OCI-LY1 (cell line): ENCODE results near the gene DDX4.

Source experiments
- EZH2 ChIP-seq: fragments of 200-600 bp; sonication (generic), shearing (Covaris generic); IDR thresholded peaks from 2 replicates; pipeline ENCODE4 v1.8.0; 2017; ENCODE audit warnings: borderline replicate concordance, mixed run types, mild to moderate bottlenecking, antibody characterized with exemption, low read length, moderate library complexity, mixed read lengths
- TF ChIP-seq, protein P1 (sequence below): fragments of 200-600 bp; sonication (generic), shearing (Covaris generic); IDR thresholded peaks from 2 replicates; pipeline ENCODE4 v1.5.1; 2017; ENCODE audit warnings: mild to moderate bottlenecking, antibody characterized with exemption, low read length, moderate library complexity, mixed read lengths

DNA sequence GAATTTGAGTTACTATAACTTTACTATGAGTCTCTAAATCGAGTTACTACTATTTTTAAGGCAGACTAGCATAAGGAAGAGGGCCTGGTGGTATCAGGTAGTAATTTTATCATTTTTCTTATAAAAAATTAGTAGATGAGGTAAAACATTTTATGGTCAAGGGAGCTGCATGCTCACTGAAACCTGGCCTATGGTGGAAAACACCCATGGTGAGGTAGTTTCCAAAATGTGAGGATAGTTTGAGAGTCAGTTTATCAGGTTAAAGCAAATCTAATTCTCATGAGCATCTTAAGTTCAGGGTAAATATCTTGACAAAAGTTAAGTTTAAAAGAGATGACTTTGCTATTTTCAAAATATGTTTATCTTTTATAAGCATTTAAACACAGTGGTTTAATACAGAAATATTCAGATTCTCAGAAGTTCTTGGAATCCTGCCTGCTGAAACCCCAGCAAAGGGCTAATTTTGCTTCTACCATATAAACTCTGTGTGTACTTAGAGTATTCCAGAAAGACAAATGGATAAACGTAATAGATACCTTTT lies 10.0 kb downstream of the DDX4 start:
- TF ChIP-seq, protein P1, sequence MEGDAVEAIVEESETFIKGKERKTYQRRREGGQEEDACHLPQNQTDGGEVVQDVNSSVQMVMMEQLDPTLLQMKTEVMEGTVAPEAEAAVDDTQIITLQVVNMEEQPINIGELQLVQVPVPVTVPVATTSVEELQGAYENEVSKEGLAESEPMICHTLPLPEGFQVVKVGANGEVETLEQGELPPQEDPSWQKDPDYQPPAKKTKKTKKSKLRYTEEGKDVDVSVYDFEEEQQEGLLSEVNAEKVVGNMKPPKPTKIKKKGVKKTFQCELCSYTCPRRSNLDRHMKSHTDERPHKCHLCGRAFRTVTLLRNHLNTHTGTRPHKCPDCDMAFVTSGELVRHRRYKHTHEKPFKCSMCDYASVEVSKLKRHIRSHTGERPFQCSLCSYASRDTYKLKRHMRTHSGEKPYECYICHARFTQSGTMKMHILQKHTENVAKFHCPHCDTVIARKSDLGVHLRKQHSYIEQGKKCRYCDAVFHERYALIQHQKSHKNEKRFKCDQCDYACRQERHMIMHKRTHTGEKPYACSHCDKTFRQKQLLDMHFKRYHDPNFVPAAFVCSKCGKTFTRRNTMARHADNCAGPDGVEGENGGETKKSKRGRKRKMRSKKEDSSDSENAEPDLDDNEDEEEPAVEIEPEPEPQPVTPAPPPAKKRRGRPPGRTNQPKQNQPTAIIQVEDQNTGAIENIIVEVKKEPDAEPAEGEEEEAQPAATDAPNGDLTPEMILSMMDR: no peak
- TF ChIP-seq EZH2: no peak
